SK-N-SH treated with all-trans-retinoic acid at 6 μM for 48 hours (cell line): Measurements from ENCODE around the gene DNAH7.

ENCODE experiments used
- PATZ1 ChIP-seq: fragments of 250-450 bp; sonication (Bioruptor Pico); IDR thresholded peaks from 2 replicates; pipeline ENCODE4 v1.8.0; 2020; ENCODE audit warnings: mild to moderate bottlenecking, moderate library complexity, borderline replicate concordance
- RARB ChIP-seq: fragments of 250-450 bp; sonication (Bioruptor Pico); IDR thresholded peaks from 2 replicates; pipeline ENCODE4 v1.8.0; 2021; ENCODE audit warnings: mild to moderate bottlenecking, moderate library complexity

DNA sequence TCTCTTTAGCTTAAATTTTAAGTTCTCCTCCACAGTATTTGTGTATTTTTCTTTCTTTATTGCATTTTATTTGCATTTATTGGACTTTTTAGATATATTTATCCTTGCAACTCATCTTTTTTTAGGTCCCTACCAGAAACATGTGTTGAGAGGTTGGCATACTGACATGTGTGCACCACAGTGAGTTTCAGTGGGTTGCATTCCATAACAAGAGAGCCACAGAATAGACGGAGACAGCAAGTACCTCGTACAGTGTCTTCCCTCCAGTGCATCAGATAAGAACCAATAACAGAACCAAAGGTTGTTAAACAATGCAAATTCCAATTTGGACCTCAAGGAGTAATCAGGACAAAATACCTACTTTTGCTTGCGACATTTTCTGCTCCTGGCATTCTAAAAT, 111.9 kb downstream of the DNAH7 start:
- TF ChIP-seq RARB (CRISPR knock-in tag) (no peak), PATZ1 (CRISPR knock-in tag) (no peak)
